A549 (cell line): ENCODE results near the gene SERTAD4.

Source experiments
- CTCF ChIP-seq: fragments of >200 bp; sonication (Bioruptor Twin); formaldehyde crosslinking; IDR thresholded peaks from 3 replicates; pipeline ENCODE4 v1.5.1; 2016
- MAZ ChIP-seq: fragments of 150-350 bp; IDR thresholded peaks from 2 replicates; pipeline ENCODE4 v1.6.1; 2014; ENCODE audit warnings: antibody characterized with exemption, low read depth, low read length, borderline replicate concordance
- POLR2A ChIP-seq: IDR thresholded peaks from 2 replicates; pipeline ENCODE4 v1.6.1; 2012; ENCODE audit warnings: mild to moderate bottlenecking, low read length
- POLR2AphosphoS2 ChIP-seq: conservative IDR thresholded peaks from 2 replicates; pipeline ENCODE4 v1.6.1; 2012; ENCODE audit warnings: low read length, improper control_type of control experiment, inconsistent platforms
- RFX5 ChIP-seq: fragments of 450-650 bp; IDR thresholded peaks from 2 replicates; pipeline ENCODE4 v1.7.1; 2014; ENCODE audit warnings: antibody characterized with exemption, mild to moderate bottlenecking, moderate library complexity

GRCh38 chr1:210294999-210295745 lies 62.6 kb downstream of the SERTAD4 start:
- no peak for TF ChIP-seq POLR2A
- TF ChIP-seq CTCF = no peak
- TF ChIP-seq MAZ = no peak
- TF ChIP-seq RFX5 = no peak
- no peak for TF ChIP-seq POLR2AphosphoS2
